Loucy (cell line): Measurements from ENCODE around the gene KRT86.

Source experiments
- H2AFZ ChIP-seq: fragments of 200-600 bp; sonication (generic); 2 replicates; pipeline ENCODE4 v1.6.0; 2016; ENCODE audit warnings: antibody characterized with exemption, mild to moderate bottlenecking, low read length, moderate library complexity
- H3F3A ChIP-seq: fragments of 200-600 bp; 2 replicates; pipeline ENCODE4 v1.6.0; 2016; ENCODE audit warnings: antibody characterized with exemption, low read depth, mild to moderate bottlenecking
- H3K27me3 ChIP-seq: fragments of 200-600 bp; sonication (generic); 2 replicates; pipeline ENCODE4 v1.6.1; 2014; ENCODE audit warnings: low read length, mild to moderate bottlenecking; ENCODE audit not compliant: insufficient read depth, poor library complexity, severe bottlenecking
- H3K36me3 ChIP-seq: fragments of 200-600 bp; sonication (generic); 2 replicates; pipeline ENCODE4 v1.6.1; 2016; ENCODE audit warnings: low read length; ENCODE audit not compliant: insufficient read depth
- H3K4me1 ChIP-seq: fragments of 200-600 bp; sonication (generic); 2 replicates; pipeline ENCODE4 v1.5.1; 2014; ENCODE audit warnings: low read length, mild to moderate bottlenecking; ENCODE audit not compliant: insufficient read depth, poor library complexity, severe bottlenecking
- H3K4me2 ChIP-seq: fragments of 200-600 bp; sonication (generic); 2 replicates; pipeline ENCODE4 v1.6.0; 2014; ENCODE audit warnings: antibody characterized with exemption, low read length, low read depth, mild to moderate bottlenecking; ENCODE audit not compliant: poor library complexity, severe bottlenecking
- H3K4me3 ChIP-seq: fragments of 200-600 bp; sonication (generic); 2 replicates; pipeline ENCODE4 v1.5.1; 2014; ENCODE audit warnings: low read length, mild to moderate bottlenecking, mixed read lengths; ENCODE audit not compliant: poor library complexity, severe bottlenecking
- H3K79me2 ChIP-seq: fragments of 200-600 bp; sonication (generic); 2 replicates; pipeline ENCODE4 v1.6.1; 2014; ENCODE audit warnings: low read length; ENCODE audit not compliant: insufficient read depth
- H3K9ac ChIP-seq: fragments of 200-600 bp; sonication (generic); 2 replicates; pipeline ENCODE4 v1.6.0; 2014; ENCODE audit warnings: mild to moderate bottlenecking, low read depth, low read length, moderate library complexity; ENCODE audit not compliant: poor library complexity, severe bottlenecking
- H3K9me2 ChIP-seq: fragments of 200-600 bp; sonication (generic); replicated peaks from 2 replicates; pipeline ENCODE4 v1.6.1; 2016; ENCODE audit warnings: low read depth, low read length, mixed read lengths
- H3K9me3 ChIP-seq: fragments of 200-600 bp; sonication (generic); 2 replicates; pipeline ENCODE4 v1.6.1; 2014; ENCODE audit warnings: mild to moderate bottlenecking, antibody characterized with exemption, low read length, low read depth; ENCODE audit not compliant: insufficient read depth
- H4K20me1 ChIP-seq: fragments of 200-600 bp; sonication (generic); 2 replicates; pipeline ENCODE4 v1.6.0; 2014; ENCODE audit warnings: antibody characterized with exemption, low read length, mild to moderate bottlenecking; ENCODE audit not compliant: insufficient read depth, poor library complexity, severe bottlenecking
- EZH2phosphoT487 ChIP-seq: fragments of 200-600 bp; IDR thresholded peaks from 2 replicates; pipeline ENCODE4 v1.6.1; 2018; ENCODE audit warnings: antibody characterized with exemption, mild to moderate bottlenecking, moderate library complexity, borderline replicate concordance
- TF ChIP-seq, protein P1 (sequence below): fragments of 200-600 bp; sonication (generic); conservative IDR thresholded peaks from 2 replicates; pipeline ENCODE4 v1.5.1; 2014; ENCODE audit warnings: mild to moderate bottlenecking, antibody characterized with exemption, low read length

The KRT86 gene

DNA sequence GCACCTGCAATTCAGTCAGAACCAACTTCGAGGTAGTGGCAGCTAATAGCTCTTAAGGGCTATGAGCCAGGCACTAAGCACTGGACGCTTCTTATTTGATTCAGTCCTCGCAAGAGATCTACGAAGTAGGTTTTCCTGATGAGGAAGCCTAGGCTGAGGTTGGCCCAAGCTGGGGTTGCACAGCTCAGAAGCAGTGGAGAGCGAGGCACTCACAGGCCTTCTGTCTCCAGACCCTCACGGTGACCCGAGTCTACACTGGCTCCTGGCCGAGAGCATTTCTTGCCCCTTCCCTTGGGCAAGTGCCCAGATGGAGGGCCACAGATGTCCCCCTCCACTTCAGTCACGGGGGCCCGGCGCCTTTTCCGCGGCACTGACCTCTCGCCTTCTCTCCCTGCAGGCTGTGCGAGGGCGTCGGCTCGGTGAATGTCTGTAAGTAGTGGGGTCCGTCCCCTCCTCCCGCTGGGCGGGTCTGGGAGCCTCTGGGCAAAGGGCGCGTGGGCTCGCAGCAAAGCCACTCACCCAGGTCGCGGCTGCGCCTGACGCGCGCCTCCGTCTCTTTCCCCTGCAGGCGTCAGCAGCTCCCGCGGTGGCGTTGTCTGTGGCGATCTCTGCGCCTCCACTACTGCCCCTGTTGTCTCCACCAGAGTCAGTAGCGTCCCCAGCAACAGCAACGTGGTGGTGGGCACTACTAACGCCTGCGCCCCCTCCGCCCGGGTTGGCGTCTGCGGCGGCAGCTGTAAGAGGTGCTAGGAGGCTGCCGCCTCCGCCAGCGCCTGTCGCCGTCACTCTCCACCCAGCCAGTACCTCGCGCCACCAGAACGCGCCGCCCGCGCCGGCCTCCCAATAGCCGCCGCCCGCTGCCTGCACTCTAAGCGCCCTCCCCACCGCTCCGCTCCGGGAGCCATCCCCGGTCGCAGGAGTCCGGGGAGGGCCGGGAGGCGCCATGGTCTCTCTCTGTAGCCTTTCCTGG is 33.7 kb downstream of the KRT86 start:
- no peaks in the 10 kb centered on the region for H3K79me2 ChIP-seq
- no peak overlapping the region for H3K9ac ChIP-seq
- no peaks in the 10 kb centered on the region for H3K27me3 ChIP-seq
- TF ChIP-seq, protein P1, sequence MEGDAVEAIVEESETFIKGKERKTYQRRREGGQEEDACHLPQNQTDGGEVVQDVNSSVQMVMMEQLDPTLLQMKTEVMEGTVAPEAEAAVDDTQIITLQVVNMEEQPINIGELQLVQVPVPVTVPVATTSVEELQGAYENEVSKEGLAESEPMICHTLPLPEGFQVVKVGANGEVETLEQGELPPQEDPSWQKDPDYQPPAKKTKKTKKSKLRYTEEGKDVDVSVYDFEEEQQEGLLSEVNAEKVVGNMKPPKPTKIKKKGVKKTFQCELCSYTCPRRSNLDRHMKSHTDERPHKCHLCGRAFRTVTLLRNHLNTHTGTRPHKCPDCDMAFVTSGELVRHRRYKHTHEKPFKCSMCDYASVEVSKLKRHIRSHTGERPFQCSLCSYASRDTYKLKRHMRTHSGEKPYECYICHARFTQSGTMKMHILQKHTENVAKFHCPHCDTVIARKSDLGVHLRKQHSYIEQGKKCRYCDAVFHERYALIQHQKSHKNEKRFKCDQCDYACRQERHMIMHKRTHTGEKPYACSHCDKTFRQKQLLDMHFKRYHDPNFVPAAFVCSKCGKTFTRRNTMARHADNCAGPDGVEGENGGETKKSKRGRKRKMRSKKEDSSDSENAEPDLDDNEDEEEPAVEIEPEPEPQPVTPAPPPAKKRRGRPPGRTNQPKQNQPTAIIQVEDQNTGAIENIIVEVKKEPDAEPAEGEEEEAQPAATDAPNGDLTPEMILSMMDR, result no peak
- no peak for TF ChIP-seq EZH2phosphoT487
- H2AFZ ChIP-seq, result no peak overlapping the region
- no peak overlapping the region for H3K4me2 ChIP-seq
- no peaks in the 10 kb centered on the region for H3K9me2 ChIP-seq
- no peaks in the 10 kb centered on the region for H3F3A ChIP-seq
- H3K4me3 ChIP-seq, result no peak overlapping the region
- no peaks in the 10 kb centered on the region for H3K9me3 ChIP-seq
- H3K36me3 ChIP-seq, result no peaks in the 10 kb centered on the region
- peaks cover 16% of the 10 kb centered on the region for H3K4me1 ChIP-seq
- no peaks in the 10 kb centered on the region for H4K20me1 ChIP-seq

DNA sequence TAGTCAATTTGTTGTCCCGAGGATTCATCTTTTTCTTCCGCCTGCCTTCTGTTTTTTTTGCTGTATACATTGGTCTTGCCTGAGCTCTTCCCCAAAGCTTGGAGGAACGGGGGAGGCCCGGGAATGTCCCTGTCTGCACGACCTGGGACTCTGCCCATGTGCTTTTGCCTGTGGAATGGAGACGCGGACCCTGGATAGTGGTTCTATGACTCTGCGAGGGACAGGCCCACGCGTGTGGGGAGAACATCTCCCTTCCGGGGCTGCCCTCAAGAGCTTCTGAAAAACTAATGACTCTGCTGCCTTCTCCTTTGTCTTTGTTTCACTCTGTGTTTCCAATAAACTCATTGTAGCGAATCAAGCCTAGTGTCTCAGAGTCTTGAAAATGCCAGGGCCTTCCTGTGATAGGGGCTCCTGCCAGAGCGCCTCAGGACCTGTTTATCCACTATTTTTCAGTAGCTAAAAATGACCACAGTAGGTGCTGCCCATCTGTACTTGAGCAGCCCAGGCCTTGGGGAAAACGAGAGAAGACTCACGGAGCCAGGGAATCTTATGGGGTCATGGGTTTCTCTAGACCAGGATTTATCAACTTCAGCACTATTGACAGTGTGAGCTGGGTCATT is 34.5 kb downstream of the KRT86 start:
- TF ChIP-seq, protein P1, result no peak
- TF ChIP-seq EZH2phosphoT487, result no peak
- no peak overlapping the region for H3K9ac ChIP-seq
- peaks cover 16% of the 10 kb centered on the region for H3K4me1 ChIP-seq
- no peaks in the 10 kb centered on the region for H3K36me3 ChIP-seq
- no peak overlapping the region for H3K4me3 ChIP-seq
- H2AFZ ChIP-seq, result no peak overlapping the region
- no peaks in the 10 kb centered on the region for H3F3A ChIP-seq
- H3K9me3 ChIP-seq, result no peaks in the 10 kb centered on the region
- H3K79me2 ChIP-seq, result no peaks in the 10 kb centered on the region
- H3K27me3 ChIP-seq, result no peaks in the 10 kb centered on the region
- H4K20me1 ChIP-seq, result no peaks in the 10 kb centered on the region
- no peak overlapping the region for H3K4me2 ChIP-seq
- H3K9me2 ChIP-seq, result no peaks in the 10 kb centered on the region

DNA sequence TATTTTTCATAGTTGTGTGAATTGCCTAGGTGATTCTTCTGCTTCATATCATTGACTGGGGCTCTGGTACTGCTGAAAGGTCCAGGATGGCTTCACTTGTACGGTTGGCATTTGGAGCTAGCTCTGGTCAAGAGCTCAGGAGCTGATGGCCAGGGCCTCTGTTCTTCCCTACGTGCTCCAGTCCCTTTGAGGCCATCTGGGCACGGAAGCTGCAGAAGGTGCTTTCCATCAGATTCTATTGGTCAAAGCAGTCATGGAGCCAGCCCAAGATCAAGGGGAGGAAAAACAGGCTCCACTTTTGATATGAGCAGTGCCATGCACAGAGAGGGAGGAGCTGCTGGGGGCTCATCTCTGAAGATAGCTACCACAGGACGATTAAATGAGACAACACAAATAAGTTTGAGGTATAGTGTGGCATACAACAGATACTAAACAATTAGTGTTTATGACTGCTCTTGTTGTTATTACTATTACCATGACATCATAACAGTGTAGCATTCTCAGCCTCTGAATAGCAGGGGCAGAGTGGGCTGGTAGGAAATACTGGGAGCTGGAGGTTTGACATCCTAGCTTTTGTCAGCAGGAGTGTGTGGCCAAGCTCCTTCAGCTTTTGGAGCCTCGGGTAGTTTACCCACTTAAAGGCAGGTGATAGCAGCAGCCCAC is 36.3 kb downstream of the KRT86 start:
- Histone ChIP-seq H4K20me1 (no peaks in the 10 kb centered on the region), H2AFZ (no peak overlapping the region), H3F3A (no peaks in the 10 kb centered on the region), H3K27me3 (no peaks in the 10 kb centered on the region), H3K4me2 (no peak overlapping the region), H3K4me1 (peaks cover 3% of the 10 kb centered on the region), H3K9me2 (no peaks in the 10 kb centered on the region), H3K79me2 (no peaks in the 10 kb centered on the region), H3K36me3 (no peaks in the 10 kb centered on the region), H3K4me3 (no peak overlapping the region), H3K9ac (no peak overlapping the region), H3K9me3 (no peaks in the 10 kb centered on the region)
- no peak for TF ChIP-seq EZH2phosphoT487
- TF ChIP-seq, protein P1, result no peak
